Endometrial microvascular endothelial cells (primary cell): ENCODE data around the gene KCTD12. TPM values are rescaled to one million over a fixed set of nuclear protein-coding genes. Genes with fewer than 3 reads are reported as not detected.

Experiments used
- in situ Hi-C: cut with HindIII; loops from 2 replicates; pipeline ENCODE4 v1.10.0; 2017; ENCODE audit warnings: low sequenced_read_pairs, low pct_unique_long_range_greater_than_20kb; ENCODE audit errors: inconsistent ontology term
- total RNA-seq: library from RNA; depleted of rRNA; stranded (reverse); fragments of >200 nt; gene quantifications from one replicate; pipeline ENCODE4 v1.2.3, GENCODE V29; 2015; ENCODE audit errors: inconsistent ontology term

KCTD12 gene
- 205 TPM for total RNA-seq

GRCh38 chr13:76886292-76887075 is at the start of gene KCTD12:
Gene KCTD12 (minus strand): TSS chr13:76886405. CDS start chr13:76886148, 257 bp downstream.
- in situ Hi-C loops: loop anchor here (25.0 kb wide), 1 partner anchor 174 kb away; no protein-coding TSS in a partner anchor

GRCh38 chr13:76934671-76935070 is 48.5 kb upstream of the KCTD12 start:
- in situ Hi-C loops: no loop called here

GRCh38 chr13:76932076-76932475 is 45.9 kb upstream of the KCTD12 start:
- in situ Hi-C loops: no loop called here

GRCh38 chr13:76929851-76930374 is 43.7 kb upstream of the KCTD12 start:
- in situ Hi-C loops: no loop called here

GRCh38 chr13:76929320-76929719 is 43.1 kb upstream of the KCTD12 start:
- in situ Hi-C loops: no loop called here

GRCh38 chr13:76928456-76928855 is 42.3 kb upstream of the KCTD12 start:
- in situ Hi-C loops: no loop called here

GRCh38 chr13:76927955-76928354 is 41.8 kb upstream of the KCTD12 start:
- in situ Hi-C loops: no loop called here

- in situ Hi-C loops: no loop called here
Measured at GRCh38 chr13:76925115-76925514, 38.9 kb upstream of the KCTD12 start.

GRCh38 chr13:76921516-76921915 is 35.3 kb upstream of the KCTD12 start:
- in situ Hi-C loops: loop anchor here (25.0 kb wide), 1 partner anchor 1034 kb away; no protein-coding TSS in a partner anchor

GRCh38 chr13:76917755-76918481 is 31.7 kb upstream of the KCTD12 start:
- in situ Hi-C loops: loop anchor here (25.0 kb wide), 1 partner anchor 1031 kb away; no protein-coding TSS in a partner anchor

- in situ Hi-C loops: loop anchor here (25.0 kb wide), 1 partner anchor 1030 kb away; no protein-coding TSS in a partner anchor
Measured at GRCh38 chr13:76917095-76917494, 30.9 kb upstream of the KCTD12 start.

GRCh38 chr13:76913898-76914297 is 27.7 kb upstream of the KCTD12 start:
- in situ Hi-C loops: loop anchor here (25.0 kb wide), 1 partner anchor 1027 kb away; no protein-coding TSS in a partner anchor

GRCh38 chr13:76912476-76912875 is 26.3 kb upstream of the KCTD12 start:
- in situ Hi-C loops: loop anchor here (25.0 kb wide), 1 partner anchor 1025 kb away; no protein-coding TSS in a partner anchor

GRCh38 chr13:76904507-76904906 is 18.3 kb upstream of the KCTD12 start:
- in situ Hi-C loops: loop anchor here (25.0 kb wide), 1 partner anchor 1017 kb away; no protein-coding TSS in a partner anchor

- in situ Hi-C loops: loop anchor here (25.0 kb wide), 1 partner anchor 1016 kb away; no protein-coding TSS in a partner anchor
Measured at GRCh38 chr13:76903544-76904162, 17.4 kb upstream of the KCTD12 start.

- in situ Hi-C loops: loop anchor here (25.0 kb wide), 1 partner anchor 187 kb away; no protein-coding TSS in a partner anchor
Measured at GRCh38 chr13:76899066-76899465, 12.9 kb upstream of the KCTD12 start.

- in situ Hi-C loops: loop anchor here (25.0 kb wide), 1 partner anchor 185 kb away; no protein-coding TSS in a partner anchor
Measured at GRCh38 chr13:76897171-76897570, 11.0 kb upstream of the KCTD12 start.

GRCh38 chr13:76894401-76895110 is 8.4 kb upstream of the KCTD12 start:
- in situ Hi-C loops: loop anchor here (25.0 kb wide), 1 partner anchor 182 kb away; no protein-coding TSS in a partner anchor
